Activated CD8-positive, alpha-beta memory T cell treated with anti-CD3 and anti-CD28 coated beads, Interleukin-2, amount 50 U/mL, for 24 hours (primary cell): ENCODE data around the gene MEIOB.
"Not testable (repeated sequence)": the region's sequence is repeated elsewhere in the genome, so short reads cannot be mapped to it uniquely, and the experiment has no call there.

Experiments
- DNase-seq: peaks from one replicate; pipeline ENCODE4 v3.0.0-alpha.2; 2020; ENCODE audit errors: extremely low read depth

Gene MEIOB, protein sequence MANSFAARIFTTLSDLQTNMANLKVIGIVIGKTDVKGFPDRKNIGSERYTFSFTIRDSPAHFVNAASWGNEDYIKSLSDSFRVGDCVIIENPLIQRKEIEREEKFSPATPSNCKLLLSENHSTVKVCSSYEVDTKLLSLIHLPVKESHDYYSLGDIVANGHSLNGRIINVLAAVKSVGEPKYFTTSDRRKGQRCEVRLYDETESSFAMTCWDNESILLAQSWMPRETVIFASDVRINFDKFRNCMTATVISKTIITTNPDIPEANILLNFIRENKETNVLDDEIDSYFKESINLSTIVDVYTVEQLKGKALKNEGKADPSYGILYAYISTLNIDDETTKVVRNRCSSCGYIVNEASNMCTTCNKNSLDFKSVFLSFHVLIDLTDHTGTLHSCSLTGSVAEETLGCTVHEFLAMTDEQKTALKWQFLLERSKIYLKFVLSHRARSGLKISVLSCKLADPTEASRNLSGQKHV

DNA sequence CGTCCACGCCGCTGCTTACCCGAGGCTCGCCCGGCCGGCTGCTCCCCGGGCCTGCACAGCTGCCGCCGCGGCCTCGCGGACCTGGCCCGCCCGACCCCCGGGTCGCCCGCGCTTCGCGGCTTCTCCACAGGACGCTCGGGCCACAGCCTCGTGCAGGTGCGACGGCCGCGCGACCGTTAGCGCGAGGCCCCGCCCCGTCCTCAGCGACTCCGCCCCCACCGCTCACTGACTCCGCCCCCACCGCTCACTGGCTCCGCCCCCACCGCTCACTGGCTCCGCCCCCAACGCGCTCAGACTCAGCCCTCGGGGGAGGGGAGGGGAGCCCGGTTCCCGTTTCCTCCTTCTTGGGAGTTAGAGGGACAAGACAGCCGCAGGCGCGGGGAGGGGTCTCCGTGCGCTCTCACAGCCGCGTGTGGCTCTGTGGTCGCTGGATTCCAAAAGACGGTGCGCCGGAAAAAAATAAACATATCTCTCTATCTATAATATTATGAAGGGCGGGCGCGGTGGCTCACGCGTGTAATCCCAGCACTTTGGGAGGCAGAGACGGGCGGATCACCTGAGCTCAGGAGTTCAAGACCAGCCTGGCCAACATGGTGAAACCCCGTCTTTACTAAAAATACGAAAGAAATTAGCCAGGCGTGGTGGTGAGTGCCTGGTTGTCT lies at the start of gene MEIOB:
Gene MEIOB, minus strand, starts transcription at position 191 of the 662 bp plus-strand sequence. CDS start 3,989 bp downstream, outside the sequence.
- DNase-seq = no peak

DNA sequence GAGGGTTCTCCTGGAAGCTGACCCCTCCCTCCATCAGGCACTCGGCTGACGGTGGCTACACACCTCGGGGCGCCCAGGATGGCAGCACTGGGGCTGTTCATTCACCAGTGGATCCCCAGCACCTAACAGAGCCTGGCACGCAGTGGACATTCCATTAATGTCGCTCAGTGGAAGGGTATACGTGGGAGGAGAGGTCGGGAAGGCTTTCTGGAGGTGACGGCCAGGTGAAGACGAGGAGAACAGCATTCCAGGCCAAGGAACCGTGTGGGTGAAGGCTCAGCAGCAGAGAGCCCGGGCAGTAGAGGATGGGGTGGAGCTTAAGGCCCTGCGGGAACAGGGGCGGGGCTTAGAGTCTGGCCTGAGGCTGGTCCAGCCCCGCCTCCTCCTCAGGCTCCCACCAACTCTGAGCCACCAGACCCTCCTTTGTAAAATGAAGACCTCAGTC lies 48.8 kb upstream of the MEIOB start:
- DNase-seq = no peak

DNA sequence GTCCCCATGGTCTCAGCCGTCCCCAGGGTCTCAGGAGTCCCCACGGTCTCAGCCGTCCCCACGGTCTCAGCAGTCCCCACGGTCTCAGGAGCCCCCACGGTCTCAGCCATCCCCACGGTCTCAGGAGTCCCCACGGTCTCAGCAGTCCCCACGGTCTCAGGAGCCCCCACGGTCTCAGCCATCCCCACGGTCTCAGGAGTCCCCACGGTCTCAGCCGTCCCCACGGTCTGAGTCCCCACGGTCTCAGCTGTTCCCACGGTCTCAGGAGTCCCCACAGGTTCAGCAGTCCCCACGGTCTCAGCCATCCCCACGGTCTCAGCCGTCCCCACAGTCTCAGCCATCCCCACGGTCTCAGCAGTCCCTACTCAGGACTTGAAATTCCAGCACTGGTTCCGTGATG lies 48.2 kb upstream of the MEIOB start:
- not testable (repeated sequence) for DNase-seq

DNA sequence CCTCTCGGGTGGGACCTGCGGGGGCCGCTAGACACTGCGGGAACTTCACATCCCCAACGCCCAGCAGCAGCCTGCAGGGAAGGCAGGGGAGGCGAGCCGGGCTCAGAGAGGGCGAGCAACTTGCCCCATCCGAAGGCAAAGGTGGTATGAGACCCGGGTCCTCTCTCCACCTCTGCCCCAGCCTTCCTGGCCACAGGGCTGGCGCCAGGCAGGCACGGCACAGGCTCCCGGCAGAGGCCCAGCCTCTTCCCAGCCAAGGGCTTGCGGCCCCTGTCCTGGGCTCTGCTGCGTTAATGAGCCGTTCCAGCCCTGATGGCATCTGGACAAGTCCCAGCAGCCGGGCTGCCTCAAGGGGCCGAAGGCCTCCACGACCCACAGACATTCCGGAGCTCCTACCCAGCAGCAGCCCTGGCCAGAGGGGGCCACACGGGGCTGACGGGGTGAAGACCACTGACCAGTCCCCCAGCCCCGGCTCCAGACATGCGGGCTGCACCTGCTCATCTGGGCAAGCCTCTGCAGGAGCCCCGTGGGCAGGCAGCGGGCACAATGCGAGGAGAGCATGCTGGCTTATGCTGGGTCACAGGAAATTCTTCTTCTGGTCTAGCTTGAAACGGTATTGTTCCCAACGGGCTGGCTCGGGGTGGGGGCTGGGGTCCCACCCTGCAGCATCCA lies 47.5 kb upstream of the MEIOB start:
- DNase-seq = no peak

DNA sequence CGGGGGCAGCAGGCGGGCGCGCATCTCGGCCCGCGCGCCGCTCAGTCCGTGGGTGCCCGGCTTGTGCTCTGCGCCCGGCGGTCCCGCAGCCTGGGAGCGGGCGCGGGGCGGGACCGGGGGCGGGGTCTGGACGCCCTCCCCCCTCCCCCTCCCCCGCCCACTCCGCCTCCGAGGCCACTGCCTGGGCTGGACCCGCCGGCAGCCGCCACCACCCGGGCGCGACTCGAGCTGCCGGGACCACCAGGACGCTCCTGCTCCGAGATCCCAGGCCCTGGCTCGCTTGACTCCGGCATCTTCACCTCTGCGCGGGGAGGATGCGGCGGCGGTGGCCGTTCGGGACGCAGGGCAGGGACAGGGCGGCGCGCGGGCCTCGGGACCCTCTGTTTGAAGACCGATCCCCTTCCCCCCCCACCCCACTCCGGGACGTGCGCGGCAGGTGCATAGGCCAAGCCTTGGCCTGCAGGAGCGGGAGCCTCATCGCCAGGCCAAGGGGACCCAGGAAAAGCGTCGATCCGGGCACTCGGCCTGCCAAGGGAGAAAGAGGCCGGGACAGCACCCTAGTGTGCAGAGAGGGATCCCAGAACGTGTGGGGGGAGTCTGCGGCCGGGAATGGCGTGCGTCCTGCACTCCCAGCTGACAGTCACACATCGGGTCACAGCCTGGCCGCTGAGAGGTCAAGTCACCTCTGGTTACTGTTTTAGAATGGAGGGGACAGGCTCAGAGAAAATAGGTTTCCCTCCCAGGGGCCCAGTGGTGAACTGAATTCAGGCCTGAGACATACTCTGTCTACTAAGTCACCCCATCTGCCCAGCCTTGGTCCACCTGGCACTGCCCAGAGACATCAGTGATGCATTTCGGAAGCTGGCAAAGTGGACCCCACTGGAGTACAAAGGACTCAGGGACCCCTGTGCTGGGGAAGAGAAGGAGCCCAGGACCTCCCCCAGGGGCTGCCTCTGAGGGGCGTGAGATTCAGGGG lies 46.7 kb upstream of the MEIOB start, which contains the start of gene HS3ST6:
Gene HS3ST6, minus strand, starts transcription at position 65 of the 976 bp plus-strand sequence. CDS start 92 bp downstream, outside the sequence.
- DNase-seq = no peak

- DNase-seq = no peak
Measured at GRCh38 chr16:1917665-1918350, 45.8 kb upstream of the MEIOB start.

DNA sequence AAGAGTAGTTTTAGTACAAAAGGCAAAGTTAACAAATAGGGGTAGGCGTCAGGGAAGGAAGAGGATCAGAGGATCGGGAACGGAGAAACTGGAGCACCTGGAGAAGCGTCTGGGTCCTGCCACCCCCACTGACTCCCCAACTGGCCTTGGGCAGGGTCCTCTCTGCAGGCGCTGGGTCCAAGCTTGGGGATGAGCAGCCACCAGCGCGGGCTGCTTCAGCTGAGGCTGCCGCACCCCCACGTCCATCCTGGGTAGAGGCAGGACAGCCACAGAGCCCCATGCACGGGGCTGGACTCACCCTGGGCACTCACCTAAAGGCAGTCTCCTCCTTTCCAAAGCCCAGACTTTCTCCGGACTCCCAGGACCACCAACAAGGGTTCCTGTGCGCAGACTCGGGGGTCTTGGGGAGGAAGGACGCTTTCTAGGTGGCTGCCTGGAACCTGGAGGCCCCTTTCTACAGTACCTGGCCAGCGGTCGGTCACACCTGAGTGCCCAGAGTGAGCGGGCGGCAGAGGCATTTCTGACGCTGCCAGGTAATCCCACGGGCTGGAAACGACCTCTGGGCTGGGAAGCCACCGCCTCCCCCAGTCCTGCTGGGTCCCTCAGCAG lies 45.2 kb upstream of the MEIOB start:
- no peak for DNase-seq

DNA sequence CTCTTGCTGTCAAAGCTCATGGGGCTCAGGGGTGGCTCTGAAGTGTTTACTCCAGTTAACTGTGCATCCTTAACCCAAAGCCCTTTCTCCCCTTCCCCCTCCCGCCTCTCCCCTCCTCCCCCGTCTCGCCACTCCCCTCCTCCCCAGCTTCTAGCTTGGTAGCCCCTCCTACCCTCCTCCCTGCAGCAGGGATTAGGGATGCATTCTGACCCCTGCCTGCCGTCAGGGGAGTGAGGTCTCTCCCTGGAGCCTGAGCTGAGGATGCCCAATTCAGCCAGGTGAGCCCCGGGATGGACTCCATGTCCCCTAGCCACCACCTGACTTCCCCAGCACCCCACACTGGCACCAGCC lies 44.7 kb upstream of the MEIOB start:
- DNase-seq = no peak

DNA sequence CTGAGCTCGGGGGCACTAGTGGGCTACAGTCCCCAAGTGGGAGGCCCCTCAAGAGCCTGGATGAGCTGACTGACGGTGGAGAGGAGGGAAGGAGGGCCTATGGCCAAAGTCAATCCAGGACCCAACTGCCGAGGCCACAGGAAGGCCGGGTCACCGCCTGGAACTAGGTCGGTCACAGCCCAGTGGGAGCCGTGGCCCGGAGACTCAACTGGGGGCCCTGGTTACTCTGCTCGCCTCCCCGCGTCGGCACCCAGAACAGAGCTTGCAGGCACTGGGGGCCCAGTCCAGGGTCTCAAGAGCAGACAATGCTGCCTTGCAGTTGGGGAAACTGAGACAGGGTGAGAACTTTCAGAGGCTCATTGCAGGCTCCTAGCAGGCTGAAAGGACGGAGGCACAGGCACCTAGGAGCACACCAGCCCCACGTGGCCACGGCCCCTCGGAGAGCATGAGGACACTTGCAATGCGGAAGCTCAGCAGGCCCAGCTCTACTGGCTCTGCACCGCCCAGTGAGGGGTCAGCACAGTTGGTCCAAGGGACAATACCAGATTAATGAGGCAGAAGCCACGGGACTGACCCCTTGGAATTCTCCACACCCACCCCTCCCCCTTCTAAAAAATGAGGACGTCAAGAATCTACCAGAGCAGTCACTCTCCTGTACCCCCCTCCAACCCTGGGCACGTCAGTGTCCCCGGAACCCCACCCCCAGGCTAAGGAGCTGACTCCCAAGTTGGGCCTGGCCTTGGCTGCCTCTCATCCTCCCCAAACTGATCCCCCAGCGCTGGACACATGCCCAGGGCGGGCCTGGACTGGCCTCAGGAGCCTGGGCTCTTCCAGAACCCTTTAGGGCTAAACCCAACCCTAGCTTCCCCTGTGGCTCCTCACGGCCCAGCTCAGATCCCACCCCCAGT lies 44.0 kb upstream of the MEIOB start:
- DNase-seq = no peak

- DNase-seq = no peak
Measured at GRCh38 chr16:1914988-1915387, 43.0 kb upstream of the MEIOB start.

- DNase-seq = no peak
Measured at GRCh38 chr16:1914084-1914608, 42.2 kb upstream of the MEIOB start.

DNA sequence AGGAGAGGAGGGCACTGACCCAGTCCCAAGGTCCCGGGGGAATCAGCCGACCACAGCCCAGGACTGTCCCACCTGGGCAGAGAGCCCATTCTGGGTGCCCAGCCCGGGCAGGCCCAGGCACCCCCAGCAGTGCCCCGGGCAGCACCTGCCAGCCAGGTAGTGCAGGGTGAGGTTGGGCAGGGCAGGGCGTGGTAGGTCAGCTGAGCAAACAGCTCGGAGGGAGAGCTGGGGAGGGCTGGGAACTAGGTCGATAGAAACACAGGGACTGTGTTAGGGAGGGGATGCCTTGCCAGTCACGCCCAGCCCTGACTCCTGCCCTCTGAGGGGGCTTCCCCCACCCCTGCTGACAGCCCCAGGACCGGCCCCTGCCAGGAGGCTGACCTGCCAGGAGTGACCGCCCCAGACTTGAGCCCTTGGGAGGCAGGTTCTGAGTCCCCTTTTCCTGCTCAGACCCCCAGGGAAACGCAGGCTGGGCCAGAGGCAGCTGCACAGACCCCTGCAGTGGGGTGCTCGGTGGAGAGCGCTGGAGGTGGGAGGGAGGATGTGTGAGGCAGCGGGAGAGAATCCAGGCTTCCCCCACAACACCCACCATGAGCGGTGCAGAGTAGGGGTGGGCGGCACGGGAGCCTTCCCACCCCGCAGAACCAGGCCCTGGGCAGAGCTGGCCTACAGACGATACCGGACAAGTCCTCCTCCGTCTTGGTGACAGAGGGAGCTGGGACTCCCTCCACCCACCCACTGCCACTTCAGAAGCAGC lies 41.5 kb upstream of the MEIOB start:
- DNase-seq = no peak

DNA sequence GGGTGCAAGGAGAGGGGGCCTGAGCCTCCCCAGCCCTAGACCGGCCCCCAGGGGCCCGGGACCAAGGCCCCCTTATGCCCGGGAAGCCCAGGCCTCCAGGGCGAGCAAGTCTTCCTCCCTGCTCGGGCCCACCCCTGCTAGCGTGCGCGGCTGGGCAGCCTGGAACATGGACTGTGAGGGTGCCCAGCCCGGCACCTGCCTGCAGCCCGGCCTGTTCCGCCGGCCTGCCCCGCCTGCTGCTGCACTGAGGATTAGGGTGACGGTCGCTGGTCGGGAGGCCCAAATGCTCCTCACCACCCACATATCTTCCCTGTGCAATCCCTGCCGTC lies 40.2 kb upstream of the MEIOB start:
- DNase-seq = no peak

- no peak for DNase-seq
Measured at GRCh38 chr16:1911467-1912214, 39.7 kb upstream of the MEIOB start.

DNA sequence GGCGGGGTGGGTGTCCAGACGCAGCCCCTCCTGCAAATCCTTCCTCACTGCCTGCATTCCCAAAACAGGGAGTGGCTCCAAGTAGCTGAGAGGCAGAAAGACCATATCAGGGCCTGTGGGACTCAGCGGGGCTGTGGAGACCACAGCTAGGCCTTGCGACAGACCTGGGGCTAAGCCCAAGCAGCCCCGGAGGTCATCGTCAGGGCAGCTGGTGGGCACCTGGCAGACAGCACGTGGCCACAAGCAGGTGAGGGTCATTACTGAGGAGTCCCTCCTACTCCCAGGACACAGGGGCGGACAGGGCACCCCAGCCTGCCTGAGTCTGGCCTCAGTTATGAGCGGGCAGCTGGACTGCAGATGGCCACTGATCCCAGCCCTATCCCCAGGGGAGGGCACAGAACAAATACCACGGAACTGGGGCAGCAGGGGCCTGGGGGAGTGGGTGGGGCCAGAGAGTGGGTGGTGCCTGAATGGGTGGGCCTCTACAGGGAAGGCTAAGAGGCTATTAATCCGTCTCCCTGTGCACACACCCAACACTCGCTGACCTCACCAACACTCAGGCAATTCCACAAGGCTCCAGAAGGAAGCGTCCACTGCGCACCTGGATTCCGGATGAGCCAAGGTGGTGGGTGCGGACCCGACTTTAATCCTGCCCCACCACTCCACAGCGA lies 37.7 kb upstream of the MEIOB start:
- no peak for DNase-seq

DNA sequence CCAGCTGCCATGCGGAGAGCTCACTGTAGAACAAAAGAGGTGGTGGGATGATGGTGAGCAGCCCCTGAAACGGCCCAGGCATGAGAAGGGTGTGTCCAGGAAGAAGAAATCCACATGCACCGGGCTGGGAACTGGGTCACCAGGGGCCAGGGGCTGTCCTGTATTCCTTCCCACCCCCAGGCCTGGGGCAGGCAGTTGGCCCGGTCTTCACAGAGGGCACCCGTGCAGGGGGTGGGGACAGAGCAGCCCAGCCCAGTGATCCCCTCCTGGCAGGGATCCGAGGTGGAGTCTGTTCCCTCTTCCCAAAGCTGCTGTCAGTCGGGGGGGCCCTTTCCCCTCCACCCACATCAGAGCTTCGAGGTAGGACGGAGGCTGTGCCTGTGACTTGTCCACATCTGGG lies 37.0 kb upstream of the MEIOB start:
- DNase-seq = no peak

GRCh38 chr16:1908184-1908583 lies 36.2 kb upstream of the MEIOB start:
- no peak for DNase-seq
